ENCODE data around the gene ADM5. TPM values are rescaled to one million over a fixed set of nuclear protein-coding genes. Genes with fewer than 3 reads are reported as not detected.
A peak's percentile ranks its signal among the peaks of the same experiment; 100 is the strongest.

ADM5 gene
- total RNA-seq, 4 donors from 2014 or later, result 0.38 to 2.7 (median 0.45) TPM; not detected in 1

DNA sequence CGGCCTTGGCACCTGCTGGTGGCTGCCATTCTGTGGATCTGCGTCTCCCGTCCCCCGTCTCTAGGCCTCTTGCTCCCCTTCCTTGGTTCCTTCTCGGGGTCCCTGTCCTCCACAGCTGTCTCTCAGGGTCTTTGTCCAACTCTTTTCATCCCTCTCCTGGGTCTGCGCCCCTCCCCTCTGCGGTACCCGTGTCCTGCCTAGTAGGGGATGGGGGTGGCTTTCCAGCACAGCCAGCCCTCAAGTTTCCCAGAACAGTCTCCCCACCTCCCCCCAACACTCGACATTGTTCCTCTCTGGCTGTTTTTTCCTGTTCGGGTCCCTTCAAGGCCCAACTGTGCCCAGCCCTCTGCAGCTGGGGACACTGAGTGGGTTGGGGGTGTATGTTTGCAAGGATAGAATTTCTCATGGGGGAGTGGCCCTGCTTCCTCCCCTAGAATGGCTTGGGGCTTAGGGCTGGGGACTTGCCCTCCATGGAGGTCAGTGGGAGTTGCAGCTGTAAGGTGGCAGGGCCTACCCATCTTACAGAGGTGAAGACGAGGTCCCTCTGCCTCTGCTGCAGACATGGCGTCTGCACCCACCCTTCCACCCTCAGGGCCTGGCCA is 762 bp upstream of the ADM5 start:
- WGBS, 2 donors, result 78 to 79% methylated on average over 12 of the region's 12 CpGs
- no peak for DNase-seq
- H3K27ac ChIP-seq, result no peak overlapping the region
- H3K4me1 ChIP-seq, result peaks cover 4 to 17% of the 10 kb centered on the region in 2 donors
- H3K9me3 ChIP-seq, result no peaks in the 10 kb centered on the region
- H3K36me3 ChIP-seq, result peaks cover 26 to 40% of the 10 kb centered on the region in 2 donors
- H3K4me3 ChIP-seq (replicated peaks in 1 of 3), result no peak overlapping the region
- no peaks in the 10 kb centered on the region for H3K27me3 ChIP-seq
- TF ChIP-seq CTCF (IDR thresholded peaks at IDR 0.05) (no peak), POLR2A (IDR thresholded peaks at IDR 0.05) (no peak)
- intact Hi-C loops (cut with DNase I), result no loop called here

DNA sequence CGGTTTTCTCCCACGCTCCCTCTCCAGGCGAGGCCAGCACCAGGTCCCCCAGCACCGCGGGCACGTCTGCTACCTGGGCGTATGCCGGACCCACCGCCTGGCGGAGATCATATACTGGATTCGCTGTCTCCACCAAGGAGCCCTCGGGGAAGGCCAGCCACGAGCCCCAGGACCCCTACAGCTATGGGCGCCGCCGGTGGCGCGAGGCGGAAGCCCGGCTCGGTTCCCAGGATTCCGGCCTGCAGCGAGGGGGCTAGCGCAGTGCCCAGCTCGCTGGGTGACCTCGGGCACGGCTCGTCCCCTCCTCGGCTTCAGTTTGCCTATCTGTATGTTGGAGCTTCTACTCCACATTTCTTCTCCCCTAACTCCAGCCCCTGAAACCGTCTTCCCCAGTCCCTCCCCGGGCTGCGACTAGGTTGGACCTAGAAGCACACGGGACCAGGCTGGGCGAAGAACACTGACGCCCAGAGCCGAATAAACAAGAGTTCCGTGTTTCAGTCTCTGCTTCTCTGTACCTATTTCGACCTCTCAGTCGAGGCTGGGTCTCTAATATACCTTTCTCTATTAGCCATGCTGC is 773 bp downstream of the ADM5 start:
- Histone ChIP-seq H3K27me3 (no peaks in the 10 kb centered on the region), H3K36me3 (peaks cover 11 to 25% of the 10 kb centered on the region in 2 donors), H3K27ac (peak overlapping the region in 2 of 3 donors; percentile 16 to 17), H3K9me3 (no peaks in the 10 kb centered on the region), H3K4me3 (replicated peaks in 1 of 3) (peak overlapping the region in 1 of 3 donors; percentile 23), H3K4me1 (peaks cover 4 to 17% of the 10 kb centered on the region in 2 donors)
- TF ChIP-seq POLR2A (IDR thresholded peaks at IDR 0.05) (no peak), CTCF (IDR thresholded peaks at IDR 0.05) (no peak)
- no peak for DNase-seq
- WGBS, 2 donors, result 10 to 13% methylated on average over 16 to 27 of the region's 39 CpGs
- intact Hi-C loops (cut with DNase I), result no loop called here

- DNase-seq, result peak; percentile 50 to 56
- TF ChIP-seq CTCF (IDR thresholded peaks at IDR 0.05) (no peak), POLR2A (IDR thresholded peaks at IDR 0.05) (peak in 1 of 2 donors; percentile 40)
- intact Hi-C loops (cut with DNase I), result no loop called here
- H3K9me3 ChIP-seq, result no peaks in the 10 kb centered on the region
- H3K27ac ChIP-seq, result peak within 1 kb of the TSS in 2 of 3 donors; percentile 16 to 17
- H3K27me3 ChIP-seq, result no peaks in the 10 kb centered on the region
- peaks cover 7 to 19% of the 10 kb centered on the region in 2 donors for H3K36me3 ChIP-seq
- peak within 1 kb of the TSS in 1 of 3 donors; percentile 23 for H3K4me3 ChIP-seq (replicated peaks in 1 of 3)
- peaks cover 4 to 17% of the 10 kb centered on the region in 2 donors for H3K4me1 ChIP-seq
- 4% methylated on average over 37 to 38 of the region's 38 CpGs for WGBS, 2 donors
These were observed 1.4 kb downstream of the ADM5 start, which contains the start of gene CPT1C for GRCh38 chr19:49690656-49691242. TSS of gene CPT1C (plus strand) at chr19:49691116. CDS start at chr19:49692253, 1,137 bp downstream.

DNA sequence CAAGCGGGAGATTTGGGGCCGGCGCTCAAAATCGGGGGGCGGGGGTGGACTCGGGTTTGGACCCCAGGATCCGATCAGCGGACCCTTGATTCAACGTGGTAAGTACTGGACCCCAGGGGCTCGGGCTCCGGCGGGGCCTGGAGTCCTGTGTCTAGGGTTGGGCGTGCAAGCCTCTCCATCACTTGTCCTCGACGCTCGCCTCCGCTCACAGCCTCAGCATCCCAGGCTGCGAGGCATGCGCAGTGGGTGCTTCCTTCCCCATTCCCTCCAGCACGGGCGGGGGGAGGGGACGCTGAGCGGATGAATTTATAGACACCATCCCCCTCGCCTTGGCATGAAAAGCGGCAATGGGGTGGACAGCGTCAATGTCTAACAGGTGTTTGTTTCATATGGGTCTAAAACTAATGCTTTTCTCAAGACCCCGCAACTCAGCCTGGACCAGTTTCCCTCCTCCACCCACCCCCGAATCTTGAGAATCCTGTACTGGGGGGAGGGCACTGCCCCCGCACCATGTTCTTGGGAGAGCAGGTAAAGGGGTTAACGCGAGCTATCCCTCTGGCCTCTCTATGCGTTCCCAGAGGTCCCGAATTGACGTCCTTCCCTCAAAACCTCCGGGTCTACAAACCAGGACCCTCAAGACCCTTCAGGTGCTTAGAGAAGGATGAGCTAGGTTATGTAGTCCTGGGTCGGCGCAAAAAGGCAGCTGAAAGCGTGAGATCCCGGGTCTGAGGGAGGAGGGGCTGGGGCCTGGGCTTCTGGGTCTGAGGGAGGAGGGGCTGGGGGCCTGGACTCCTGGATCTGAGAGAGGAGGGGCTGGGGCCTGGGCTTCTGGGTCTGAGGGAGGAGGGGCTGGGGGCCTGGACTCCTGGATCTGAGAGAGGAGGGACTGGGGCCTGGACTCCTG is 2.1 kb downstream of the ADM5 start:
- Histone ChIP-seq H3K36me3 (peaks cover 0 to 12% of the 10 kb centered on the region in 2 donors), H3K9me3 (no peaks in the 10 kb centered on the region), H3K27ac (no peak overlapping the region), H3K4me1 (peaks cover 4 to 17% of the 10 kb centered on the region in 2 donors), H3K27me3 (no peaks in the 10 kb centered on the region), H3K4me3 (replicated peaks in 1 of 3) (peak overlapping the region in 1 of 3 donors; percentile 23)
- DNase-seq, result peak; percentile 26 to 35
- WGBS, 2 donors, result 15 to 17% methylated on average over 19 to 29 of the region's 39 CpGs
- TF ChIP-seq CTCF (IDR thresholded peaks at IDR 0.05) (no peak), POLR2A (IDR thresholded peaks at IDR 0.05) (no peak)
- intact Hi-C loops (cut with DNase I), result no loop called here

Measured in thyroid gland (tissue), 4 donors.